IMR-90 (cell line): Measurements from ENCODE around the gene PRTFDC1.

ENCODE experiments used
- MXI1 ChIP-seq: IDR thresholded peaks from 2 replicates; pipeline ENCODE4 v1.6.1; 2012; ENCODE audit warnings: low read depth, mild to moderate bottlenecking, low read length, moderate library complexity, borderline replicate concordance
- POLR2A ChIP-seq: IDR thresholded peaks from 2 replicates; pipeline ENCODE4 v1.6.1; 2012; ENCODE audit warnings: mild to moderate bottlenecking, low read depth, low read length
- TF ChIP-seq, protein P1 (sequence below): conservative IDR thresholded peaks from 2 replicates; pipeline ENCODE4 v1.5.1; 2012; ENCODE audit warnings: mild to moderate bottlenecking, low read depth, low read length, improper control_type of control experiment

- TF ChIP-seq, protein P1, sequence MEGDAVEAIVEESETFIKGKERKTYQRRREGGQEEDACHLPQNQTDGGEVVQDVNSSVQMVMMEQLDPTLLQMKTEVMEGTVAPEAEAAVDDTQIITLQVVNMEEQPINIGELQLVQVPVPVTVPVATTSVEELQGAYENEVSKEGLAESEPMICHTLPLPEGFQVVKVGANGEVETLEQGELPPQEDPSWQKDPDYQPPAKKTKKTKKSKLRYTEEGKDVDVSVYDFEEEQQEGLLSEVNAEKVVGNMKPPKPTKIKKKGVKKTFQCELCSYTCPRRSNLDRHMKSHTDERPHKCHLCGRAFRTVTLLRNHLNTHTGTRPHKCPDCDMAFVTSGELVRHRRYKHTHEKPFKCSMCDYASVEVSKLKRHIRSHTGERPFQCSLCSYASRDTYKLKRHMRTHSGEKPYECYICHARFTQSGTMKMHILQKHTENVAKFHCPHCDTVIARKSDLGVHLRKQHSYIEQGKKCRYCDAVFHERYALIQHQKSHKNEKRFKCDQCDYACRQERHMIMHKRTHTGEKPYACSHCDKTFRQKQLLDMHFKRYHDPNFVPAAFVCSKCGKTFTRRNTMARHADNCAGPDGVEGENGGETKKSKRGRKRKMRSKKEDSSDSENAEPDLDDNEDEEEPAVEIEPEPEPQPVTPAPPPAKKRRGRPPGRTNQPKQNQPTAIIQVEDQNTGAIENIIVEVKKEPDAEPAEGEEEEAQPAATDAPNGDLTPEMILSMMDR: no peak
- TF ChIP-seq MXI1: no peak
- no peak for TF ChIP-seq POLR2A
These were observed 95.2 kb downstream of the PRTFDC1 start for GRCh38 chr10:24857031-24857725.
